Measurements from ENCODE around the gene CD160.
"Not testable (repeated sequence)": the region's sequence is repeated elsewhere in the genome, so short reads cannot be mapped to it uniquely, and the experiment has no call there.

The CD160 gene, protein sequence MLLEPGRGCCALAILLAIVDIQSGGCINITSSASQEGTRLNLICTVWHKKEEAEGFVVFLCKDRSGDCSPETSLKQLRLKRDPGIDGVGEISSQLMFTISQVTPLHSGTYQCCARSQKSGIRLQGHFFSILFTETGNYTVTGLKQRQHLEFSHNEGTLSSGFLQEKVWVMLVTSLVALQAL

DNA sequence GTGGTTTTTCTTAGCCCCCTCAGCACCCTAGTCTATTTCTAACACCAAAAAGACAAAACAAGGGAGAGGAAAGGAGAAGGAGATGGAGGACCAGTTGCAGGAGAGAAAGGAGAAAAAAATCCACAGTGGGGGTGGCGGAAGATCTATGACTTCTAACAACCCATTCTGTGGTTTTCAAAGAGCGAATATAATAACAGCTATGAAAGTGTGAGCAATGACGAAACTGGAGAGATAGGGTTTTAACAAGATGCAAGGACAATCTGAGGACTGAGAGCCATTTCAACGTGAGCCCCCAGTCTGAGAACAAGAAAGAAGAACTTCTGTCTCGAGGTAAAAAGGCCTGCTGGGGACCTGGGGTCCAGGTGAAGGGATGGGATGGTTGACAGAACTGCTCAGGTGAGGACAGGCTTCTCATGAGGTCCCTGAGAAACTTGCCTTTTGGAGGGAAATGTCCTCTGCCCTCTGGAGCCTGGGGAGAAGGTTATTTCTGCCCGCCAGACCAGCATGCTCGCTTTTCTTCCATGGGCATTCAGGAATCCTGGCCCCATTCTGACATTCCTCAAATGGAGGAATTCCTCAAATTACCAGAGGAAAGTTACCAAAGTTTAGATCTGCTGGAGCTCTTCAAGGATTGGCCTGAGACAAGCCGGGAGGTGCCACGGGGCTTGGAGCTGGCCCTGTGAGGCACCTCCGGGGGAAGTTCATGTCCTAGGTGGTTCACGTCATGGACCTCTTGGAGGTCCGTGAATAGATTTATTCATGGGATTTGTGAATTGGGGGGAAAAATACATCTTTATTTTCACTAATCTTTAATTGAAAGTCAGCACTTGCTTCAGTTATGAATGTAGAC, at the start of gene CD160:
Gene CD160, plus strand, starts transcription at position 270 of the 850 bp plus-strand sequence. CDS start 8,829 bp downstream, outside the sequence.
- DNase-seq (ENCODE audit: low read depth in 2 of 2) = no peak

DNA sequence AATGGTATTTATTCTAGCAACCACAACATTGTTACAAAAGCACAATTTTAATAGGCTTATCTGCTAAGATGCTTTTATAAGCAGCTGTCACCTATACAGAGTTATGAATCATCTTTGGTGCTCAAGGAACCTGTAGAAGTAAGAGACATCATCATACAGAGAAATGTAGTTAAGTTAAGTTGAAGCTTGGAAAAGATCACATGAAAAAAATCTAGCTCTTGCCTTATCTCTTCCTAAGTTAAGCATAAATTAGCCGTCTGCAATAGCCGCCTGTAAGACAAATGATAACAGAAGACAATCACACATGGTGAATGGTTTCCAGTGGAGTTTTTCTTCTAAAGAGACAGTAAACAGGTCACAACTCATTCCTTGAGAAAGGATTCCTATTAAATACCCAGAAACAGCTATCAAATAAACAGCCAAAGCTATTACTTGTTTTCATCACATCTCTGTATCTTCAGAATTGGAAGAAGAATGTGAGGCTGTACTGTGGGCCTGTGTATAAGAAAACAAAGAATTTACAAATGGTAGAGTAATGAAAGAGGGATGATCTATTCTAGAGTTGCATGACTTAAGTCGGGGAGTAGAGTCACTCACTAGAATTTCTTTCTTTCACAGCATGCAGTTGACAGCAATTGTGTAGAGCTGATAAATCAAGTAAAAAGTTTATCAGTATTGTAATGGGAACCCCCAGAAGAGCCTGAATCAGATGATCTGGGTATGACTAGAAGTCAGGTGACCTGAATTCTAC, 48.1 kb upstream of the CD160 start:
- not testable (repeated sequence) for DNase-seq (ENCODE audit: low read depth in 2 of 2)

- not testable (repeated sequence) for DNase-seq (ENCODE audit: low read depth in 2 of 2)
Measured at GRCh38 chr1:145673217-145673616, 46.1 kb upstream of the CD160 start.

DNA sequence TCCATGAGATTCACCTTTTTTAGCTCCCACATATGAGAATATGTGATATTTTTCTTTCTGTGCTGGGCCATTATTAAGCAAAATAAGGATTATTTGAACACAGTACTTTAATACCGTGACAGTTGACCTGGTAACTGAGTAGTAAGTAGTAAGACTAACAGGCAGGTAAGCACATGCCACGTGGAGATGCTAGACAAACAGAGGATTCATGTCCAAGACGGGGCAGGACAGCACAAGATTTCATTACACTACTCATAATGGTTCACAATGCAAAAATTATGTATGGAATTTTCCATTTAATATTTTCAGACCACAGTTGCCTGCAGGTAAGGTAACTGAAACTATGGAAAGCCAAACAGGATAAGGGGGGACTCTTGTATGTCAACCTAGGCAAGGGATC, 34.4 kb upstream of the CD160 start:
- DNase-seq (ENCODE audit: low read depth in 2 of 2) = not testable (repeated sequence)

- not testable (repeated sequence) for DNase-seq (ENCODE audit: low read depth in 2 of 2)
Measured at GRCh38 chr1:145686078-145686477, 33.2 kb upstream of the CD160 start.

GRCh38 chr1:145688328-145688727, 31.0 kb upstream of the CD160 start:
- no peak for DNase-seq (ENCODE audit: low read depth in 2 of 2)

DNA sequence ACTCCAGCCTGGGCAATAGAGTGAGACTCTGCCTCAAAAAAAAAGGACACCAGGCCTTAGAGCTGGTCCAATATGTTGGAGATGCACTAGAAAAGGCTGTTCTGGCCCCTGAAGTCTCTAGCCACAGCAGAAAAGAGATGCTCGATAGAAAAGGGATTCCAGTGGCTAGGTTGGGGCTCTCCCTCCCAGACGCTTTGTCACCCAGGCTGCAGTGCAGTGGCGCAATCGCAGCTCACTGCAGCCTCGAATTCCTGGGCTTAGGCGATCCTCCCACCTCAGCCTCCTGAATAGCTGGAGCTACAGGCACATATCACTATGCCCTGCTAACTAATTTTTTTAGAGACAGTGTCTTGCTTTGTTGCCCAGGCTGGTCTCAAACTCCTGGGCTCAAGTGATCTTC, 30.4 kb upstream of the CD160 start:
- DNase-seq (ENCODE audit: low read depth in 2 of 2) = no peak

DNA sequence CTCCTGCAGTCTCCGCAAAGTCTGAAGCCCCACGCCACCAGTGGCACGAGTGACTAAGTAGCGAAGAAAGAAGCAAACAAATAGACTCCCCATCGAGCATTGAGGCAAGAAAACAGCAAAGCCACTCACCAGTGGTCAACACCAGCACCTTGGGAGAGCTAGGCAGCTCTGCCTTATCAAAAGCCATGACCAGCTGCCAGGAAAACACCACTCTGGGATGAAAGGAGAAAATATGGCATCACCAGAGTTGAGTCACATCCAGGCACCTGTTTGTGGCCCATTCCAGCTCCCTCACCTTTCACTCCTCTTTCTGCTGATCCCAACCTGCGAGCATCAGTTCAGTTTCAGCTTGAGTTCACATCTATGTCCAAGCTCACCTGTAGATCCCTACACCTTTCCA, 29.4 kb upstream of the CD160 start:
- DNase-seq (ENCODE audit: low read depth in 2 of 2) = no peak

GRCh38 chr1:145690587-145691558, 28.4 kb upstream of the CD160 start:
- peak in 1 of 2 donors; percentile 13 for DNase-seq (ENCODE audit: low read depth in 2 of 2)

- DNase-seq (ENCODE audit: low read depth in 2 of 2) = no peak
Measured at GRCh38 chr1:145692785-145693443, 26.4 kb upstream of the CD160 start.

- DNase-seq (ENCODE audit: low read depth in 2 of 2) = no peak
Measured at GRCh38 chr1:145695821-145696629, 23.3 kb upstream of the CD160 start.

GRCh38 chr1:145696630-145696960, 22.7 kb upstream of the CD160 start:
- no peak for DNase-seq (ENCODE audit: low read depth in 2 of 2)

GRCh38 chr1:145701306-145701862, 17.9 kb upstream of the CD160 start:
- DNase-seq (ENCODE audit: low read depth in 2 of 2) = no peak

- no peak for DNase-seq (ENCODE audit: low read depth in 2 of 2)
Measured at GRCh38 chr1:145702052-145702451, 17.2 kb upstream of the CD160 start.

DNA sequence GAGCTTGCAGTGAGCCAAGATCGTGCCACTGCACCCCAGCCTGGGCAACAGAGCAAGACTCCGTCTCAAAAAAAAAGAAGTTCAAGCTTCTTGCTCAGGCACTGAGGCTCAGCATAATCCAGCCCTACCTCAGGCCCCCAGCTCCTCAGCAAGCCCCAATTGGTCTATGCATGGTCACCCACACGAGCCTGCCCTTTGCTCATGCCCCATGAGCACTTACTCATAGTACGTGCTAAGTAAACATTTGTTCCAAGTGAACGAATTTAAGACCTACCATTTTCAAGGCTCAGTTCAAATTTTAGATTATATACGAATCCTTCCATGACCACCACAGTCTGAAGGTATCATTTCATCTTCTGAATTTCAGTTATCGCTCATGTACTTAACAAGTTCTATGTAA, 16.5 kb upstream of the CD160 start:
- no peak for DNase-seq (ENCODE audit: low read depth in 2 of 2)

- no peak for DNase-seq (ENCODE audit: low read depth in 2 of 2)
Measured at GRCh38 chr1:145705622-145706021, 13.7 kb upstream of the CD160 start.

DNA sequence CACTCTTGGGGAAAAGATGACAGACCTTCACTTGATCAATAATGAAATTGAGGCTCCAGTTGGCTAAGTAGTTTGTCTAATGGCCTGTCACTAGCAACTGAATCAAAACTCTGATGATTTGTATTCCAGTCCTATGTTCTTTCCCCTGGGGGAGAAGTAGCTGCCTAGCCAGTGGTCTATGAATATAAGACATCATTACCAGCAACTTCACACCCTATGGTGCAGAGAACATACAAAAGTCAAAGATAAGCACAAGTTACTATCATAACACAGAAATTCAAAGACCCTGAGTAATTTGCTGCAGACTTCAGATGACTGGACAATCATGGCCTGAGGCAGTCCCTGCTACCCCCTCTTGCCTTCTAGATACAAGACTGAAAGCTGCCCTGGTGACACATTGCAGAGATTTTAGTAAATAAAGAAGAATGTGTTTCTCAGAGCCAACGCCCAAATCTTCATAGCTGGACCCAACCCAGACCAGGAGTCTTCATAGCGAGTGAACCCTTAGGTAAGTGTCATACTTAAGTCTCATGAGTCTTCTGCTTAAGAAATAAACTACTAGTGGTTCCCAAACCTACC, 13.1 kb upstream of the CD160 start:
- DNase-seq (ENCODE audit: low read depth in 2 of 2) = no peak

- no peak for DNase-seq (ENCODE audit: low read depth in 2 of 2)
Measured at GRCh38 chr1:145707183-145707867, 12.0 kb upstream of the CD160 start, which contains the start of gene PDZK1. Gene PDZK1 (minus strand): TSS chr1:145707368. CDS start chr1:145688021, 19,347 bp downstream.

GRCh38 chr1:145708063-145708462, 11.2 kb upstream of the CD160 start:
- no peak for DNase-seq (ENCODE audit: low read depth in 2 of 2)

Measured in stimulated activated CD8-positive, alpha-beta memory T cell treated with anti-CD3 and anti-CD28 coated beads, Interleukin-15, amount 100 ng/mL, for 4 hours (primary cell).